Measurements from ENCODE around the gene CCR3.

- no peak for TF ChIP-seq CTCF (IDR thresholded peaks at IDR 0.05; ENCODE audit: low read depth, low read length)
- TF ChIP-seq POLR2A (IDR thresholded peaks at IDR 0.05; ENCODE audit: extremely low read depth, insufficient read length): no peak
- TF ChIP-seq MYC (IDR thresholded peaks at IDR 0.05; ENCODE audit: low read depth, low read length): no peak
These were observed 29.8 kb downstream of the CCR3 start for GRCh38 chr3:46272028-46272451.
